NCI-H1694 (cell line): ENCODE results near the gene CDH23.

Source experiments
- DNase-seq: peaks from one replicate; lab custom pipeline; 2025; lab: John Stamatoyannopoulos, UW

The CDH23 gene

GRCh38 chr10:71856619-71857018 lies 459.9 kb downstream of the CDH23 start:
- DNase-seq = no peak

- DNase-seq = no peak
Measured at GRCh38 chr10:71857934-71858890, 461.5 kb downstream of the CDH23 start.

- peak; percentile 78 for DNase-seq
Measured at GRCh38 chr10:71860243-71861029, 463.7 kb downstream of the CDH23 start.

DNA sequence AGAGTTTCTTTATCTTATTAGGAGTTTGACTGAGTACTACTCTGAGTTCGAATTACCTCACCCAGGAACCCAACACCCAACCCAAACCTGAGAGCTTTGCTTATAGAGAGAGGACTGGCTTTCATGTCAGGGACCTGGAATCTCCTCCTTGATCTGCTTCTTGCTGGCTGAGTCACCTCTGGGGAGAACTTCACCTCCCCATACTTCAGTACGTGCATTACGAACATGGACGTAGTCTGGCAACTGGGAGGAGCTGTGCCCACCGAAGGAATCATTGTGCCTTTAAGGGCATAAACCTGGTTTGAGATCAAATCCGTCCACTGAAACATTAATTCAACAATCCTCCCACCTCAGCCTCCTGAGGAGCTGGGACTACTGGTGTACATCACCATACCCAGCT lies 466.5 kb downstream of the CDH23 start:
- no peak for DNase-seq

- DNase-seq = no peak
Measured at GRCh38 chr10:71864911-71865361, 468.2 kb downstream of the CDH23 start.
